ENCODE measurements around the gene PRKCA.

GRCh38 chr17:66678061-66678460 lies 375.6 kb downstream of the PRKCA start:
- no peak for TF ChIP-seq POLR2AphosphoS5 (IDR thresholded peaks at IDR 0.05; ENCODE audit: low read depth, low read length)
- TF ChIP-seq TAF1 (IDR thresholded peaks at IDR 0.05; ENCODE audit: borderline replicate concordance, insufficient read depth, low read length), result no peak
- no peak for TF ChIP-seq REST (IDR thresholded peaks at IDR 0.05; ENCODE audit: insufficient read depth in 1 of 2, low read depth in 2 of 2, low read length in 2 of 2)
- no peak for TF ChIP-seq SIN3A (IDR thresholded peaks at IDR 0.05; ENCODE audit: borderline replicate concordance, insufficient read depth, low read length)
- no peak for TF ChIP-seq FOXP2 (optimal IDR thresholded peaks at IDR 0.05; ENCODE audit: borderline replicate concordance, extremely low read depth, extremely low read length, insufficient read depth)
